Mucosa of descending colon (tissue), 3 donors: ENCODE data around the gene SUN1. TPM values are rescaled to one million over a fixed set of nuclear protein-coding genes. Genes with fewer than 3 reads are reported as not detected.

ENCODE experiments used
- ATAC-seq: fragments of 200-7000 bp; cut with Tn5 transposase; one replicate; pipeline ENCODE4 v1.9.1; 2020; ENCODE audit warnings: mild to moderate bottlenecking, moderate library complexity
- DNase-seq, 3 donors: peaks; one replicate each; pipeline ENCODE4 v3.0.0-alpha.2; 2020
- H3K36me3 ChIP-seq: fragments of 200-600 bp; one replicate; pipeline ENCODE4 v1.8.0; 2021; ENCODE audit warnings: low read depth, mild to moderate bottlenecking
- H3K4me1 ChIP-seq: fragments of 200-600 bp; one replicate; pipeline ENCODE4 v1.8.0; 2021; ENCODE audit warnings: low read depth, mild to moderate bottlenecking
- H3K4me3 ChIP-seq: fragments of 200-600 bp; one replicate; pipeline ENCODE4 v1.8.0; 2021; ENCODE audit warnings: mild to moderate bottlenecking
- H3K9me3 ChIP-seq: fragments of 200-600 bp; one replicate; pipeline ENCODE4 v1.8.0; 2021; ENCODE audit warnings: mild to moderate bottlenecking
- CTCF ChIP-seq: fragments of 200-600 bp; IDR thresholded peaks from one replicate; pipeline ENCODE4 v1.8.0; 2022; ENCODE audit warnings: antibody characterized with exemption, mild to moderate bottlenecking
- intact Hi-C, 2 donors: fragments of 100-400 bp; cut with DNase I in 1 of 2; cut with micrococcal nuclease in 1 of 2; formaldehyde crosslinking; loops; one replicate each; pipeline versions ENCODE4 v1.11.0 to v1.11.1; 2022; cut with DNase I, micrococcal nuclease
- total RNA-seq, 3 donors: library from RNA; stranded (reverse); fragmentation: NEBNext Ultra II Directional in 2 of 3; extraction: Animal tissue kit (Norgen Biotek cat#: 25700) in 2 of 3; gene quantifications; one replicate each; pipeline versions ENCODE4 v1.2.1 to v1.2.4, GENCODE V29; 2021 to 2023
- donor health status: DM: no; HTN: no; CAD: no; lungs with moderate emphysema.
- donor health status: DM: no; HTN: no; CAD: no.
- donor health status: DM: no; HTN: yes; CAD: no.

Gene SUN1
- total RNA-seq, 3 donors from 2014 or later = 151 to 179 (median 164) TPM

GRCh38 chr7:918441-919113 lies 86.3 kb downstream of the SUN1 start:
- intact Hi-C loops = no loop called here
- no peak for ATAC-seq
- DNase-seq = peak; percentile 2 to 49 (median 40)
- H3K36me3 ChIP-seq = no peaks in the 10 kb centered on the region
- H3K4me1 ChIP-seq = peaks cover 60% of the 10 kb centered on the region
- H3K9me3 ChIP-seq = no peaks in the 10 kb centered on the region
- no peak overlapping the region for H3K4me3 ChIP-seq
- no peak for TF ChIP-seq CTCF

GRCh38 chr7:919114-919442 lies 86.8 kb downstream of the SUN1 start:
- ATAC-seq (no peak), DNase-seq (peak; percentile 6 to 53 (median 36))
- no peak for TF ChIP-seq CTCF
- no peak overlapping the region for H3K4me3 ChIP-seq
- intact Hi-C loops = no loop called here
- no peaks in the 10 kb centered on the region for H3K36me3 ChIP-seq
- H3K9me3 ChIP-seq = no peaks in the 10 kb centered on the region
- peaks cover 63% of the 10 kb centered on the region for H3K4me1 ChIP-seq

- H3K36me3 ChIP-seq = no peaks in the 10 kb centered on the region
- no peaks in the 10 kb centered on the region for H3K9me3 ChIP-seq
- peak; percentile 72 to 79 (median 78) for DNase-seq
- no peak overlapping the region for H3K4me3 ChIP-seq
- peaks cover 62% of the 10 kb centered on the region for H3K4me1 ChIP-seq
- peak; percentile 32 for ATAC-seq
- intact Hi-C loops = no loop called here
- no peak for TF ChIP-seq CTCF
Observed at GRCh38 chr7:919924-920341, 87.7 kb downstream of the SUN1 start.

- H3K4me3 ChIP-seq = no peak overlapping the region
- TF ChIP-seq CTCF = no peak
- peak; percentile 74 to 78 (median 75) for DNase-seq
- ATAC-seq = peak; percentile 60
- no peaks in the 10 kb centered on the region for H3K36me3 ChIP-seq
- H3K4me1 ChIP-seq = peaks cover 60% of the 10 kb centered on the region
- intact Hi-C loops = no loop called here
- H3K9me3 ChIP-seq = no peaks in the 10 kb centered on the region
Observed at GRCh38 chr7:920351-921070, 88.2 kb downstream of the SUN1 start.

- peaks cover 61% of the 10 kb centered on the region for H3K4me1 ChIP-seq
- H3K36me3 ChIP-seq = no peaks in the 10 kb centered on the region
Observed at GRCh38 chr7:921071-921461, 88.8 kb downstream of the SUN1 start.

More at GRCh38 chr7:921071-921461, 88.8 kb downstream of the SUN1 start:
- intact Hi-C loops = no loop called here
- H3K9me3 ChIP-seq = no peaks in the 10 kb centered on the region
- DNase-seq = peak in 1 of 3 donors; percentile 15
- no peak for TF ChIP-seq CTCF
- no peak overlapping the region for H3K4me3 ChIP-seq
- ATAC-seq = no peak
